ENCODE data around the gene LRRC8E.

The LRRC8E gene

GRCh38 chr19:7868671-7869452 is 19.4 kb upstream of the LRRC8E start:
- DNase-seq, result peak; percentile 81

- DNase-seq, result peak; percentile 74 to 78
Observed at GRCh38 chr19:7869453-7869909, 18.8 kb upstream of the LRRC8E start.

- DNase-seq, result peak; percentile 51 to 56
Observed at GRCh38 chr19:7869910-7870511, 18.3 kb upstream of the LRRC8E start.

- peak; percentile 60 to 68 for DNase-seq
Observed at GRCh38 chr19:7870571-7871436, 17.5 kb upstream of the LRRC8E start.

- peak; percentile 87 for DNase-seq
Observed at GRCh38 chr19:7871437-7872305, 16.6 kb upstream of the LRRC8E start.

GRCh38 chr19:7872306-7873204 is 15.8 kb upstream of the LRRC8E start:
- DNase-seq, result no peak

GRCh38 chr19:7873304-7874075 is 14.8 kb upstream of the LRRC8E start:
- no peak for DNase-seq

GRCh38 chr19:7874076-7874896 is 14.0 kb upstream of the LRRC8E start, which contains the start of gene PRR36:
TSS of gene PRR36 (minus strand) at chr19:7874390. CDS start at chr19:7873689, 701 bp downstream.
- DNase-seq, result peak in 1 of 2 experiments; percentile 28

- no peak for DNase-seq
Observed at GRCh38 chr19:7874897-7875273, 13.4 kb upstream of the LRRC8E start.

GRCh38 chr19:7877249-7877836 is 11.0 kb upstream of the LRRC8E start:
- no peak for DNase-seq

GRCh38 chr19:7879111-7879807 is 9.1 kb upstream of the LRRC8E start:
- DNase-seq, result no peak

GRCh38 chr19:7879836-7880235 is 8.5 kb upstream of the LRRC8E start:
- DNase-seq, result no peak

GRCh38 chr19:7881910-7882309 is 6.4 kb upstream of the LRRC8E start:
- DNase-seq, result no peak

GRCh38 chr19:7883105-7883504 is 5.2 kb upstream of the LRRC8E start:
- DNase-seq, result no peak

GRCh38 chr19:7883796-7884570 is 4.3 kb upstream of the LRRC8E start:
- no peak for DNase-seq

GRCh38 chr19:7885818-7886217 is 2.5 kb upstream of the LRRC8E start:
- no peak for DNase-seq

GRCh38 chr19:7887408-7888144 is 734 bp upstream of the LRRC8E start:
- no peak for DNase-seq
